ENCODE results near the gene AANAT.

The AANAT gene

GRCh38 chr17:76468634-76469010 is 1.2 kb downstream of the AANAT start:
- no peak for TF ChIP-seq CTCF (IDR thresholded peaks at IDR 0.05)
- no peaks in the 10 kb centered on the region for H3K36me3 Mint-ChIP-seq (ENCODE audit: low read depth)
- peaks cover 12% of the 10 kb centered on the region for H3K4me1 Mint-ChIP-seq
- H3K9me3 Mint-ChIP-seq: no peaks in the 10 kb centered on the region
- DNase-seq: no peak
- no peak overlapping the region for H3K4me3 Mint-ChIP-seq
- H3K27ac Mint-ChIP-seq: no peak overlapping the region
- H3K27me3 Mint-ChIP-seq (ENCODE audit: low read depth, poor library complexity): peaks cover 7% of the 10 kb centered on the region

- Mint-ChIP-seq H3K4me3 (no peak overlapping the region), H3K9me3 (no peaks in the 10 kb centered on the region), H3K4me1 (peaks cover 12% of the 10 kb centered on the region), H3K36me3 (ENCODE audit: low read depth) (no peaks in the 10 kb centered on the region), H3K27me3 (ENCODE audit: low read depth, poor library complexity) (peaks cover 7% of the 10 kb centered on the region), H3K27ac (no peak overlapping the region)
- TF ChIP-seq CTCF (IDR thresholded peaks at IDR 0.05): no peak
- DNase-seq: no peak
Measured at GRCh38 chr17:76469076-76469990, 1.9 kb downstream of the AANAT start.

- no peak for TF ChIP-seq CTCF (IDR thresholded peaks at IDR 0.05)
- Mint-ChIP-seq H3K36me3 (ENCODE audit: low read depth) (no peaks in the 10 kb centered on the region), H3K27ac (no peak overlapping the region), H3K4me1 (peaks cover 12% of the 10 kb centered on the region), H3K4me3 (no peak overlapping the region), H3K27me3 (ENCODE audit: low read depth, poor library complexity) (peaks cover 7% of the 10 kb centered on the region), H3K9me3 (no peaks in the 10 kb centered on the region)
- DNase-seq: no peak
Measured at GRCh38 chr17:76469991-76470739, 2.8 kb downstream of the AANAT start.

GRCh38 chr17:76471498-76472257 is 4.3 kb downstream of the AANAT start:
- Mint-ChIP-seq H3K9me3 (no peaks in the 10 kb centered on the region), H3K36me3 (ENCODE audit: low read depth) (no peaks in the 10 kb centered on the region), H3K4me3 (no peak overlapping the region), H3K27me3 (ENCODE audit: low read depth, poor library complexity) (no peaks in the 10 kb centered on the region), H3K4me1 (peaks cover 5% of the 10 kb centered on the region), H3K27ac (peak overlapping the region; percentile 83)
- TF ChIP-seq CTCF (IDR thresholded peaks at IDR 0.05): no peak
- DNase-seq: no peak

GRCh38 chr17:76472258-76472645 is 4.8 kb downstream of the AANAT start:
- DNase-seq: no peak
- H3K27me3 Mint-ChIP-seq (ENCODE audit: low read depth, poor library complexity): no peaks in the 10 kb centered on the region
- no peaks in the 10 kb centered on the region for H3K36me3 Mint-ChIP-seq (ENCODE audit: low read depth)
- TF ChIP-seq CTCF (IDR thresholded peaks at IDR 0.05): no peak
- H3K9me3 Mint-ChIP-seq: no peaks in the 10 kb centered on the region
- no peak overlapping the region for H3K4me3 Mint-ChIP-seq
- H3K4me1 Mint-ChIP-seq: peaks cover 5% of the 10 kb centered on the region
- H3K27ac Mint-ChIP-seq: no peak overlapping the region

All from nephron progenitor cell (in vitro differentiated cells).